ENCODE results near the gene ACBD4. TPM values are rescaled to one million over a fixed set of nuclear protein-coding genes. Genes with fewer than 3 reads are reported as not detected.

ACBD4 gene
- total RNA-seq, 1 donor from 2014 or later = 4.9 TPM

GRCh38 chr17:45104497-45104896, 31.0 kb upstream of the ACBD4 start:
- DNase-seq = no peak

- DNase-seq = no peak
Measured at GRCh38 chr17:45104907-45105624, 30.4 kb upstream of the ACBD4 start.

- no peak for DNase-seq
Measured at GRCh38 chr17:45106096-45106495, 29.4 kb upstream of the ACBD4 start.

GRCh38 chr17:45106582-45106981, 28.9 kb upstream of the ACBD4 start:
- no peak for DNase-seq

GRCh38 chr17:45107293-45108010, 28.0 kb upstream of the ACBD4 start:
- DNase-seq = no peak

GRCh38 chr17:45108051-45108450, 27.4 kb upstream of the ACBD4 start:
- DNase-seq = no peak

GRCh38 chr17:45108595-45109521, 26.6 kb upstream of the ACBD4 start:
- DNase-seq = peak; percentile 62

- DNase-seq = no peak
Measured at GRCh38 chr17:45110676-45111611, 24.5 kb upstream of the ACBD4 start.

GRCh38 chr17:45111850-45112249, 23.6 kb upstream of the ACBD4 start:
- no peak for DNase-seq

- DNase-seq = no peak
Measured at GRCh38 chr17:45112559-45113423, 22.7 kb upstream of the ACBD4 start.

- no peak for DNase-seq
Measured at GRCh38 chr17:45113424-45113754, 22.1 kb upstream of the ACBD4 start.

GRCh38 chr17:45114117-45114932, 21.2 kb upstream of the ACBD4 start:
- no peak for DNase-seq

- no peak for DNase-seq
Measured at GRCh38 chr17:45115015-45115625, 20.4 kb upstream of the ACBD4 start.

- DNase-seq = no peak
Measured at GRCh38 chr17:45115871-45116270, 19.6 kb upstream of the ACBD4 start.

GRCh38 chr17:45116434-45117016, 19.0 kb upstream of the ACBD4 start:
- DNase-seq = no peak

- no peak for DNase-seq
Measured at GRCh38 chr17:45117334-45117733, 18.2 kb upstream of the ACBD4 start.

GRCh38 chr17:45117848-45118646, 17.4 kb upstream of the ACBD4 start:
- DNase-seq = no peak

- DNase-seq = no peak
Measured at GRCh38 chr17:45118691-45119090, 16.8 kb upstream of the ACBD4 start.

GRCh38 chr17:45119964-45120363, 15.5 kb upstream of the ACBD4 start:
- no peak for DNase-seq

Measured in dermis blood vessel endothelial cell (primary cell).